ENCODE data around the gene MORN1.
"Not testable (repeated sequence)": the region's sequence is repeated elsewhere in the genome, so short reads cannot be mapped to it uniquely, and the experiment has no call there.

Gene MORN1

DNA sequence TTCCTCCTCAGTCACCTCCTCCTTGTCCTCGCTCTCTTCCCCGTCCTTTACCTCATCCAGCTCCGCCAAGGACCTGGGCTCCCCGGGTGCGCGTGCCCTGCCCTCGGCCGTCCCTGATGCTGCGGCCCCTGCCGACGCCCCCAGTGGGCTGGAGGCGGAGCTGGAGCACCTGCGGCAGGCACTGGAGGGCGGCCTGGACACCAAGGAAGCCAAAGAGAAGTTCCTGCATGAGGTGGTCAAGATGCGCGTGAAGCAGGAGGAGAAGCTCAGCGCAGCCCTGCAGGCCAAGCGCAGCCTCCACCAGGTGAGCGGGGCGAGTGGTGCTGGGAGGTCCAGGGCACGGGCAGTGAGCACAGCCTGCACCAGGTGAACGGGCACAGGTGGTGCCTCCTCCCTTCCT lies 87.1 kb downstream of the MORN1 start:
- DNase-seq (ENCODE audit: low spot score), result no peak

GRCh38 chr1:2303781-2304180 lies 87.6 kb downstream of the MORN1 start:
- DNase-seq (ENCODE audit: low spot score), result no peak

GRCh38 chr1:2303016-2303775 lies 88.2 kb downstream of the MORN1 start:
- no peak for DNase-seq (ENCODE audit: low spot score)

GRCh38 chr1:2302292-2302925 lies 88.9 kb downstream of the MORN1 start:
- DNase-seq (ENCODE audit: low spot score), result no peak

DNA sequence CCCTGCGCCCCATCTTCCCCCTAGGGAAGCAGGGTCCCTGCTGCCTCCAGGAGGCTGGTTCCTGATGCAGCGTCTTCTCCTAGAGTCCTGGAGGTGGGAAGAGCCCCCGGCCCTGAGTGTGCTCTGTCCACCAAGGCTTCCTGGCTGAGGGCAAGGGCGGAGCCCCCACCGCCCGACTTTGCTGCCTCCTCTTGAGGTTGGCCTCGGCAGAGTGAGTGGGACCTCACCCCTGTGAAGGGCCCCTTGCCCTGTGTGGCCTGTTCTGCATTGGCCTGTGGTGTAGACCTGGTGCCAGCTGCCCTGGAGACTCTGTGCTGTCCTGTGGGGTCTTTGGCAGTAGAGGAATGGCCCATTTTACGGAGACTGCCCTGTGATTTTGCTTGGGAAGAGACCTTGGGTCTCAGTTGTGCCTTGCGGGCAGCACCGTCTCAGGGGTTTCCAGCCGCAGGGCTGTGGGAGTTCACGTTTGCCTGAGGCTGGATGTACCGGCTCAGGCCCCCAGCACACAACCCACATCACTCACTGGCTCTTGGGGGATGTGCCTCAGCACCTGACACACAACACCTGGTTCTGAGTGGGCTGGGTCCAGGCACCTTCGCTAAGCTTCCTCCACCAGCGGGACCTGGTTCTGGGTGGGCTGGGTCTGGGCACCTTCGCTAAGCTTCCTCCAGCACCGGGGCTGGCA lies 89.6 kb downstream of the MORN1 start:
- no peak for DNase-seq (ENCODE audit: low spot score)

DNA sequence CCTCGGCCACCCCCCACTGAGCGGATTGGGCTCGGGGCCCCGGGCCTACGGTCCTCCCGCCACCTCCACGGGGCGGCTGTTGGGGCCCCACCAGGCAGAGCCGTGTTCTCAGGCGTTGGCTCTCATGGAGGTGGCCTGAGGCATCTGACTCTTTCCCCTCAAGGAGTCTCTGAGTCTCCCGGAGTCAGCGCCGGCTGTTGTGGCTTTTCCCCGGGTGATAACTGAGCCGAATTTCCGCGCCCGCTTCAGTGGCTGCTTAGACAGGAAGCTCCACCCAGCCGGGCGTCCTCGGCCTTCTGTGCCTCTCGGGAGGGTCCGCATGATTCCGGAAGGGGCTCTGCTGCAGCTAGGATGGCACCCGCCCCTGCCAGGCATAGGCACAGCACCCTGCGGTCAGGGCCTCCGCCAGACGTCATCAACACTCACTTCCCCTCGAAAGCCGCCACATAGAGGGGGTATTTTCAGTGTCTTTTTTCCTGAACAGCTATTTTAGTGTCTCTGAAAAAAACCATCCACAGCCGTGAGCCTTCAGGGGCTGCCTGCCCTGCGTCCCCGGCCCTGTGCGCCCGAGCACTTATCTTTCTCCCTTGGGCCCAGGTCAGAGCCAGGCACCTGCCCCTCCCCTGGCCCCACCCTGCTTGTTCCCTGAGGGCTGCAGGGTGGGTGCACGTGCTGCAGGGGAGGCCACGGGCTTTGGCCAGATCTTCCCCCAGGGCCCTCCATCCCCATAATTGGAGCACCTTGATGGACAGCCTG lies 90.3 kb downstream of the MORN1 start:
- no peak for DNase-seq (ENCODE audit: low spot score)

- no peak for DNase-seq (ENCODE audit: low spot score)
Measured at GRCh38 chr1:2300004-2300771, 91.2 kb downstream of the MORN1 start.

DNA sequence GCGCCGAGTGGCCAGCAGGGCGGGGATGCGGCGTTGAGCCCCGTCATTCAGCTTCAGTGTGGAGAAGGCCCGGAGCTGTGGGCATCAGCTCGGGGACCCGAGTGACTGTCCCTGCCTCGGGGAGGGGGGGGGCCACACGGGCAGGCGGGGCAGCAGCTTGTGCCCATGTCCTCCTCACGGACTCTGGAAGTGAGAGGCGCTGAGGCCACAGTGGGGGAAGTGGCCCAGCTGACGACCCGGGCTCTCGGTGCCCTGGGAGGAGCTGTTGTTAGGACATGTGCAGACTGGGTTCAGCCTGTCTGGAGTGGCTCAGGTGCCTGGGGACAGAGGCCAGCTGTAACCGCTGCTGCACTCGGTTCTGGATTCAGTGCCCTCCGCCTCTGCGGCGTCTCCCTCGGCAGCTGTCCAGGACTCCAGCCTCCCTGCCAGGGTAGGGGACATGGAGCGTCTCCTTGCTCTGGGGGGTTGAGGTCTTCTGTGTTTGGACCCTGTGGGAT lies 92.2 kb downstream of the MORN1 start:
- DNase-seq (ENCODE audit: low spot score), result no peak

- DNase-seq (ENCODE audit: low spot score), result no peak
Measured at GRCh38 chr1:2298685-2299084, 92.7 kb downstream of the MORN1 start.

DNA sequence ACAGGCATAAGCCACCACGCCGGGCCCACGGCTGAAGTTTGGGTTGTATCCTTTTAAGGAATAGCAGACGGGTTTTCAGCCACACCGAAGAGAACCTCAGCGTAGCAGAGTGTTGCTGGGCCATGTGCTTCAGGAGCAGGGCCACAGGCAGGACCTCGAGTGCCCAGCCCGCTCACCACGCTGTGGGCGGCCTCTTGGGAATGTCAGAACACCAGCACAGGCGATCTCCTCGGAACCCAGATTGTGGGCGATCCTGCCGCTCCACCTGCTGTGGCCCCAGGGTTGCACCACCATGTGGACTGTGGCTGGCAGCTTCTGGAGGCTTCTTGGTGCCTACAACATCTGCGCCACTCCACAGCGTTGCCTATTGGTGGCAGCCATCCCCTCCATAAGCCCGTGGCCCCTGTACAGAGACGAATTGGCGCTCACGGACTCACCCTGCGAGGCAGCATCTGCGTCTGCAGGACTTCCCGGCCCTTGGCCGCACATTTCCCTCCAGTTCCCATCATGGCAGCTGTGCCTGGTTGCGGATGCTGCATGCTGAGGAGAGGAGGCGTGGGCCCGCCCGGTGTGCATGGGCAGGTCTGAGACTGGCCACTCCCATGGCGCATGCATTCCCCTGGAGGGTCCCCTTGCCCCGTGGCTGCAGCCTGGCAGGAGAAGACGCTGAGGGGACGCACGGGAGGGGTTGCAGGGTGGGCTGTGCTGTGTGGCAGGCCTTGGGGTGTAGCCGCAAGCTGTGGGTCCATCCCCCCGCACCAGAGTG lies 93.9 kb downstream of the MORN1 start:
- no peak for DNase-seq (ENCODE audit: low spot score)

DNA sequence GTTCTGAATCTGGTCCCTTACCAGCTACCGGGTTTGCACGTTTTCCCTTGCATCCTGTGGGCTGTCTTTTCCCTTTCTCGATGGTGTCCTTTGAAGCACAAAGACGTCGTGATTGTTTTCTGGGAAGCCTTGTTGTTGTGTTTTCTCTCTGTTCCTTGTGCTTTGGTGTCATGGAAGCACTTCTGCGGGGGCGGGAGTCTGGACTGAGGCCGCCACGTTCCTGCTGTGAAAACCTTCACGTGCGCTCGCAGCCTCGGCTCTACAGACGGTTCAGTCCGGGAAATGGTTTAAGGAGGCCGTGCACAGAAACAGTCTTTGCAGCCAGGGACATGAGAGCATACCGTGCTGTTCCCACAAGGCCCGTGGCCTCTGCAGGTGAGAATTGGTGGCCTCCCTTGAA lies 94.7 kb downstream of the MORN1 start:
- no peak for DNase-seq (ENCODE audit: low spot score)

- not testable (repeated sequence) for DNase-seq (ENCODE audit: low spot score)
Measured at GRCh38 chr1:2296211-2296610, 95.1 kb downstream of the MORN1 start.

DNA sequence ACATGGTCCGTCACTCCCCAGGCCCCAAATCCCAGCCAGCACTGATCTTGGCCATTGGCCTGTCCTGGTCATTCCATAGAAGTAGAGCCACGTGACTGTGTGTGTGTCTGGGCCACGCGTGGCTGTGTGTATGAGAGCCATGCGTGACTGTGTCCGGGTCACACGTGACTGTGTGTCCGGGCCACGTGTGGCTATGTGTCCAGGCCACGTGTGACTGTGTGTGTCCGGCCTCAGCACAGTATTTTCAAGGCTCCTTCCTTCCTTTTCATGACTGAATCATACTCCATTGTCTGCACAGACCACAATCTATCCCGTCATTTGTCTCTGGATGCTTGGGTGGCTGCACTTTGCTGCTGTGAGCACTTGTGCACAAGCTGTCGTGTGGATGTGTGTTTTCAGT lies 95.8 kb downstream of the MORN1 start:
- no peak for DNase-seq (ENCODE audit: low spot score)

DNA sequence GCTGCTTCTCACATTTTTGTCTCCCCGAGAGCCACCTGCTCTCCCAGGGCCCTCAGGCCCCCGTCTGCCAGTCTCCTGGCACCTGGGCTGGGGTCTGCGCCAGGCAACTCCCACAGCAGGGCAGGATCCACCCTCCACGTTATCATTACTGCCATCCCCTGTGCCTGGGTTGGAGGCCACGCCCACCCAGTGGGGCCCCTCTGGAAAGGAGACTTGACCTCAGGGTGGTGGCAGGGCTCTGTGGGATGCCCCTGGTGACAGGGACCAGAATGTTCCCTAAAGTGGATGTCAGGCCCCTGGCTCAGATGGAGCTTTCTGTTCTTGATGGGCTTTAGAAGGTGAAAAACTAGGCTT lies 96.7 kb downstream of the MORN1 start:
- DNase-seq (ENCODE audit: low spot score), result no peak

DNA sequence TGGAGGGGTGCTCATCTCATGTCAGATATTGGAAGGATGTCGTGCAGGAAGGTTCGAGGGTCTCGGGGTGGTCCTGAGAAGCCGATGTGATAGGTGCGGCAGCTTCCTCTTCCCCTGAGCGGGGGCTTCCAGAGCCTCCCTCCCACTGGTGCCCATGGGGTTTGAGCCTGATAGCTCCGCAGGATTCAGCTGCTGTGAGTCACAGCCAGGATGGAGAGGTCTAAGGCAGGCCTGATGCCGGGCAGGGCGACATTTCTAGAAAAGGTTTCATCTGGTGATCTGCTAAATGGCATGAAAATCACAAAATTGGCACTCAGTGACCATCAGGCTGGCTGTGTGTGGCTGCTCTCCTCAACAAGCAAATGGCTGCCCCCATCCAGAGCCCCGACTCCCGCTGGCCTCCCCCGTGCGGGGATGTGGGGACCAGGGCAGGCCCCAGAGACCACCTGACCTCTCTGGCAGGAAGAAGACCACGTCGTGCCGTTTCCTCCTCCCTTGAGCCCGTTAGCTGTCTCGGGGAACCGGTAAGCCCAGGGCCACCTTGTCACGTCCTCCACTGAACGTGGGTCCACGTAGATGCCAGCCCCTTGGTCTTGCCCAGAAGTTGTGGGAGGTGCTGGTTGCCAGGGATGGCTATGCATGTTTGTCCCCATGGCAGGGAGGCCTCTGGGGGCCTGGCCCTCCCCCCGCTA lies 97.2 kb downstream of the MORN1 start:
- no peak for DNase-seq (ENCODE audit: low spot score)

- no peak for DNase-seq (ENCODE audit: low spot score)
Measured at GRCh38 chr1:2292725-2293450, 98.5 kb downstream of the MORN1 start.

- no peak for DNase-seq (ENCODE audit: low spot score)
Measured at GRCh38 chr1:2291577-2291976, 99.8 kb downstream of the MORN1 start.

DNA sequence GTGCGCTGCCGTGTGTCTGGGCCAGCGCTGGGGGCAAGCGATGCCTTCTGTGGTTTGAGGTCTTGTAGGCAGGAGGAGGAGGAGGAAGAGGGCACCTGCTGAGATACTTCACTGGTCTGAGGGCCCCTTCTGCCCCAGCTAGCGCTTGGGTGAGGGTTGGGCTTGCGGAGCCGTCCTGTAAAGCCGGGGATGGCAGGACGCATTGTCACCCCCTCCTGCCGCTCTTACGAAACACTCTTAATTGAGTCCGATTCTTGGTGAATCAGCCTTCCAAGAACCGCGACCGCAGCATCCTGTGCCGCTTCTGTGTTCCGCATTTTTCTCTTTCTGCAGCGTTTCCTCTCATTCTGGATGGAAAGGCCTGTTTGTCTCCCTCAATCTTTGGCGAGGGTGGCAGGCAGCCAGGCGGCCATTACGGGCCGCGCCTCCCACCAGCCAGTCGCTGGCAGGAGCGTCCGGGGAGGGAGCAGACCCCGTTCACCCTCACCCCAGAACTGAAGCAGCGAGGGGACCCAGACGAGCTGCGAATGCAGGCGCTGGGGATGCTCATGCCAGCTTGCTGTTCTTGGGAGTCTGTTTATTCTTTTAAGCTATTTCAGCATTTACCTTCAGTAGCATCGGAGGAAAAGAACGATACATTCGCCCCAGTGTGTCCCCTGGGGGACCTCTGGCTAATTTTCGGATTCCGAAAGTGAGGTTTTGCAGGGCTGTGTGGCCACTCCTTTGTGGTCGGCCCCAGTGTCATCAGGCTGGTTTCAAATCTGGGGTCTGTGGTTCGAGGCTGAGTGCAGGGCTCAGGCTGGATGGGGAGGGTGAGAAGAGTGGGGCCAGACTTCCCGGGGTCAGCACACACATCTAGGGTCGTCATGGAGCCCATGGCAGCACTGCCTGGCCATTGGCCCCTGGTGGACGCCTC lies 100.5 kb downstream of the MORN1 start:
- DNase-seq (ENCODE audit: low spot score), result no peak

DNA sequence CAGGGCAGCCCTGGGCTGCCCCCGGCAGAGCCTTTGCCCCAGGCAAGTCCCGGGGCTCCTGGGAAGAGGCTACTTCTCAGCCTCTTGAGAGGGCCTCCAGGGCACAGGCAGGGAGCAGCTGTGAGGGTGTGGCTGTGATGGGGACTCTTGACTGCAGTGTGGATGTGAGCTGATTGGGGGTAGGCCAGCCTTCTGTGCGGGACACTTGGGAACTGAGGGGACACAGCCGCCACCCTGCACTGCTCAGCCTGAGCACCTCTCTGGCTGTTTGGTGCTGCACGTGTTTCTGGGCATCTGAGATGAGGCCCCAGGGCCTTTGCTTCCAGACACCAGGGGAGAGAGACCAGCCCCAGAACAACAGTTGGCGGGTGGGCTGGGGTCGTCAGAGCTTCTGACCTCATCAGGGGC lies 101.2 kb downstream of the MORN1 start:
- no peak for DNase-seq (ENCODE audit: low spot score)

All from iPS-NIHi11 (cell line).